ELF-1 (cell line): ENCODE results near the gene JARID2.

Experiments
- DNase-seq: peaks from one replicate; pipeline ENCODE4 v3.0.0-alpha.2; 2016; ENCODE audit warnings: low read depth, low spot score

The JARID2 gene

DNA sequence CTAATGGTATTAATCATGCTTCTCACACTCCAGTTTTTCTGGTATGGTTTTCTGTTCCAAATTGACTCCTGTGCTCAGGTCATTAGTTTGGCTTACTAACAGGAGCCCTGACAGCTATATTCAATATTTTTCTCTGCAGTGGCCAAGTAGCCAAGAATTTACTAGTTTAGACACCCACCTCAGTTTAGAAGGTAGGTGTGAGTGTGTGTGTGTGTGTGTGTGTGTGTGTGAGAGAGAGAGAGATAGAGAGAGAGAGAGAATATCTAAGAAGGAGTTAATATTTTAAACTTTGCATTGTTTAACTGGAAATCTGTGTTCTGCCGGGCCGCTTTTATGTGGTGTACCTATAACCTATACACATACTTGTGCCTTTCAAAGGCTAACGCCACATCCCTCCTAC lies 18.5 kb downstream of the JARID2 start:
- DNase-seq = no peak

DNA sequence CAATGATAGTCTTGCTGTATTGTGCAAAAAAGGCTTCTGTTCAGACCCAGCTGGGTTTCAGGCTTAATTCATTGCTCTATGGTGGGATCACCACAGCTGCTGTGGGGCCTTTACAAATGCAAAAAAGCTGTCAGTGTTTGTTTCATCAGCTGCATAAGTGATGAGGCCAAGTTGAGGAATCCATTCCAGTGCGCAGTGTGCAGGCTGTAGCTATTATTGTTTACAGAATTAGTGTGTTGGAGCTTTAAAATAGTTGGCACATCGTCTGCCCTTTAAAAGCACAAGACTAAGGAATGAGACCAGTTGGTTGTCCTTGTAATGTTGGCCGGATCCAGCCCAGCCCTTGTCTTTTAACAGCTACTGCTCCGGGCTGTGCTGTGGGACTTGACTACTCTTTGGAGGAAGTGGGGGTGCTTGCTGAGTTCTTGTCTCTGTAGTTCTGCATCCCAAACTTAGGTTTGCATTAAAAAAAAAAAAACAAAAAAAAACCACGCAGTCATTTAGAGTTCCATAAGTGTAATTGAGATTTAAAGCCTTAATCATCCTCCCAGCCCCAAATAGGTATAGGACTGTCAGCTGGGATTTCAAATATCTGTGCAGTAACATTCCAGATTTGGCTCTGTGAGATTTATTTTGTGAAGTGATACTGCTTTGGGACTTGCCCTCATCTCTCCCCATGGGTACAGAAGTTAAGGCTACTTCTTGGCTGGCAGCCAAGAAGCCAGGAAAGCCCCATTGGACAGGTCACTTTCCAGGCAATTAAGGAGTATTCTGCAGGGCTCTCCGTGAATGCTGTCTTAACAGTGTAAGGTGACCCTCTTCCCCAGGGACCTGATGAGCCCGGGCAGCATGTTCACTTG lies 19.3 kb downstream of the JARID2 start:
- DNase-seq = no peak

DNA sequence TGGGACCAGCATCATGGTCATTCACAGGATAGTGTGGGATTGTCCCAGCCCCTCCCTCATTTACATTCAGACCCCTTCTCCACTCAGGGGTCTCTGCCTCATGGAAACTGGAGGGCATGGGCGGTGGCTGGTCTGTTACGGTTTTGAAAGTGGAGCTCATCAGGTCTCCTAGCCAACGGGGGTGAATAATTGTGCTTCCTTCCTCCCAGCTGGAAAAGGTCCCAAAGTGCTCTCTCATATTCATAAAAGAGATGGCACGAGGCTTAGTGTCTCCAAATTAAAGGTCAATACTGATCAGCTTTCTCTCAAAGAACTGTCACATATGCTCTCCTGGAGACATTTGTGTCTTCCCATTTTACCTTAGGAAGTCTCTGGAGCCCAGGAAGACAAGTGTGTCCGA lies 19.9 kb downstream of the JARID2 start:
- DNase-seq = no peak

DNA sequence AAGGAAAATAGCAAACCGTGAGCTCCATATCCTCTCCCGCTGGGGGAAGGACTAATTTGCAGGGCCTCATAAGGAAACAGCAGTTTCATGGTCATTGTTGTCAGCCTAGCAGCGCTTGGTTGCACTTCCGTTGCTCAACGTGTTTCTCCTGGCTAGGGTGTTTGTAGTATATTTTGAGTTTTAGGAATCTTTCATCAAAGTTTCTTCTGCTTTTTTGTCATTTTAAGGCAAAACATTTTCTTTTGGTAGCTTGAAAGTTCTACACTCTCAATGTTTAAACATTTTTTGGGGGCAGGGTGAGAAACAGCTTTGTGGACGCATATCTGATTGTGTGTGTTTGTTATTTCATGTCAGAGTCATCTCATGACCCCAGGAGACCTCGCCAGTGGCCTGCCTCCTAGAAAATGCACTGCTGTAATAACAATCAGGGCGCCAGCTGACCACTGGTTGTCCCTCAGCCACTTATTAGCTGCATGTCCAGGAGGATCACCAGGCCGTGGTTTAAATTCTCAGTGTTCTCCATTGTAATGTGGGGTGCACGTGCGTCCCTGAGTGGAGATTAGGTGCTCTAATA lies 20.6 kb downstream of the JARID2 start:
- DNase-seq = no peak

DNA sequence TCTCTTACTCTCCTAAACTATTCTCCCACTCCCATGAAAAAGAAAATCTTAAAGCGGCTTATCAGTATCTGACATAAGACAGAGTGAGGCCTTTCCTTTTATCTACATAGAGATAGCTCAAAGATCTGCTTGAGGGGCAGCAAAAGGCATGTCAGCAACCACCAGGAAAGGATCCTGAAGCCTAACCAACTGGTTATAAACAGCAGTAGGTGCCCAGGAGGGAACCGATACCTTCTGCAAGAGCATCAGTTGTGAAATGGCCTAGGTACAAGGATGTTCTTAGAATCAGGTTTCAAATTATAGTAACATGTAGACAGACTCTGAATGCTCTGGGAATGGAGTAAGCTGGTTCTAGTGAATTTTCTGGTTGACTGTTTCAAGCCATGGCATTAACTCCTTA lies 21.4 kb downstream of the JARID2 start:
- DNase-seq = no peak

DNA sequence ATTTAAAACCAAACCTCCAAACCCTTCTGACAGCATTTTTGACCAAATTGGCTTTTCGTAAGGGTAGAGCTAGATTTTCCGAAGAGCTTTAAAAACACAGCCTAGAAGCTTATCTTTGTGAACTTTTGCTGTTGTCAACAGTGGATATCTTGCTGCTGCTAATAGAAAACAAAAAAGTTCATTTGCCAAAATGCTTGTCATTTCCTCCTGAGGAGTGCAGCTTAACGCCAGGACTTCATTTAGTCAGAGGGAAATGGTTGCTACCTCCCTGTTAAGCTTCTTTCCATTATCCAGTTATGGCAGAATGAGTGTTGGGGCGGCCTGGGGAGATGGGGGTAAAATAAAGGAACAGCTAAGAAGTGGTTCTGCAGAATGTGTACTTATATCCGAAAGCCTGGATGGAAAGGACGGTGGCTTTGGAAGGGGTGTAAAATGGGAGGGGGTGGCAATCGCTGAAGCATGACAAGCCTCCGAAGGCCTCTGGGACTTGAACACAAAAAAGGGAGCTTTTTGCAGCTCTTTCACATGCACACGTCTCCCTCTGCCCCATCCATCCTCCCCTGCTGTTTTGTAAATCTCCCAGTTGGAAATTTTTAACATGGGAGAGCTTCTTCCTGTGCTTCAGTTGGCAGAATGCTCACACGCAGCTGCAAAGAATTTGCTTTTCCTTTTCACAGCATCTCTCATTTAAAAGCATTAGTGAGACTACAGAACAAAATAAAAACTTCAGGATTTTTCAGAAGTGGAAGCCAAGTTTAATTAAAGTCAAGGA lies 22.5 kb downstream of the JARID2 start:
- no peak for DNase-seq

DNA sequence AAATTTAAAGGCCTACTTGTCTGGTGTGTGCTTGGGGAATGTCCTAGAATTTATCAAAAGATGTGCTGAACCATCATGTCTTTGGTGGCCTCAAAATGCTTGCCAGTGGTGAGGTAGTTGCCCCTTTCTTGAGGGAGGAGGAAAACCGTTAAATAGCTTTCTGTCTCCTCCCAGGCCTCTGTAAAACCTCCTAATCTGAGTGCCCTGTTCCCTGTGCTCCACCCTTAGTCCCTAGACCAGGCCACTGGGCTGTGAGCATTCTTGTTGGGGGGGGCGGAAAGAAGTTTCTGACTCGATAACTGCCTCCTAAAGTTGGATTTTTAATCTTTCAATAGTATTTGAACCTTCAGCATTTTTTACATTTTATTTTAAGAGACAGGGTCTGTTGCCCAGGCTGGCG lies 23.1 kb downstream of the JARID2 start:
- no peak for DNase-seq

DNA sequence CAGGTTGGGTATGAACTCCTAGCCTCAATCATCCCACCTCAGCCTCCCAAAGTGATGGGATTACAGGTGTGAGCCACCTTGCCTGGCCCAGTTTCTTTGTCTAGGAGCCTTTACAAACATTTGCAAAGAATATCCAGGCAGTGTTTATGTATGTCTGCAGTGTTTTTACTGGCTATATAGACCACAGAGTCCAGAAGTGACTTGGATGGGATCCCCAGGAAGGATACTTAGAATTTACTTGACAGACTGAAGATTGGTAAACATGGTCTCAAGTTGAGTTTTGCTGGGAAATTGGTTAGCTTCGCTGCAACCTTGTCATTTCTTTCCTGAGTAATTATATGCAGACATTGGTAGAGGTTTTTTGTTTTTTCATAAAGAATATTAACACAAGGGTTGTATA lies 23.8 kb downstream of the JARID2 start:
- DNase-seq = no peak

DNA sequence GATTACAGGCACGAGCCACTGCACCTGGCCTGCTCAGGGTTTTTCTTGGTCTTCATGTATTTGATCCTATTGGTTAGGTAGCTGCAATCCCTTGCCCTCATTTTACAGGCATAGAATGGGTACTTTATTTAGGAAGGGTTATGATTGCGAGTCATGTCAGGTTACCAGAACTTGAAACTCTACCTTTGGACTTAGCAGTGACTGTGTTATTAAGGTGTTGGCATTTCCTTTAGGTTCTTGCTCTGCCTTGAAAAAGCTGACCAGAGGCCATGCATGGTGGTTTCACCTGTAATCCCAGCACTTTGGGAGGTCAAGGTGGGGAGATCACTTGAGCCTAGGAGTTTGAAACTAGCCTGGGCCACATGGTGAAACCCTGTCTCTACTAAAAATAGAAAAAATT lies 24.5 kb downstream of the JARID2 start:
- DNase-seq = no peak

DNA sequence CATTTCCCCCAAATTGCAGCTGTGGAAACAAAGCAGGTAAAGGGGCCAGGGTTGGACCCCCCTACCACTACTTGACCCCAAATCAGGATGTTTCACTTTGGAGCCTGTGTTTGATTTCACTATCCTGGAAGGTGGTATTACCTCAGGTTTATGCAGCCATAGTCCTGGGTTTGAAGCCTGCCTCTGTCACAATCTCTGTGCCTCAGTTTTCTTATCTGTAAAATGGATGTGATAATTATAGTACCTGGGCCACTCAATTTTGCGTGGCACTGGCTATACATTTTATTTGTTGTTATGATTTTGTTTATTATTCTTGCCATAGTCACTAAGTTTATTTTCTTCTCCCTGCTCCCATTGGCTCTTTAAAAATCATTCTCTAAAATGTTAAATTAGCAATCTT lies 26.7 kb downstream of the JARID2 start:
- no peak for DNase-seq

DNA sequence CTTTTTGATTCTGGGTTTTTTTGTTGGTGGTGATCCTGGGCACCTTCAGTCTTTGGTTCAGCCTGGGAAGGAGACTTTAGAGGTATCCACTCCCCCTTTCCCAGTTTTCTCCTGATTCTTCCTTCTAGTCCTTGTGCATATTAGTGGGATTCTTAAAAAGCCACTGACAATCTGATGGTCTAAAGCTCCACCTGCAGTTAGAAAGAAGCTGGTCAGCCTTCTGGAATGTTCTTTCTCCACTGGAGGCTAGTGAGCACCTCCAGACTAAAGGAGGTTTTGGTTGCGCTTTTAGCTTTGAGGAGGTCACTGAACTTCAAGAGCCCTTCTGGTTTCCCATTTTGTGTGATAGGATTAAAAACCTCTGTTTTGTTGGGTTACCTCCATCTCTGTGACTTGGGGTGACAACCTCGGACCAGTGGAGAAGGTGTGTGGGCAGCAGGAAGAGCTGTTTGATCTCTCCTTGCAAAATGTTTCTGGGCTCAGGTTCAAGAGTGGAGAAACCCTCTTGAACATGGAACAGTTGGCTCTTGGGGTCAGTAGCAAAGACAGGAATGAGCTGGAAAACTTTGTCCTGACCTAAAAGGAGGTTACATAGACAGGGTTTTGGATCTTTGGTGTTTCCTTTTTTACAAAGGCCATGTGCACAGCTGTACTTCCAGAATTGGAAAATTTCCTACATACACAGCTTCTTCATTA lies 29.0 kb downstream of the JARID2 start:
- no peak for DNase-seq

DNA sequence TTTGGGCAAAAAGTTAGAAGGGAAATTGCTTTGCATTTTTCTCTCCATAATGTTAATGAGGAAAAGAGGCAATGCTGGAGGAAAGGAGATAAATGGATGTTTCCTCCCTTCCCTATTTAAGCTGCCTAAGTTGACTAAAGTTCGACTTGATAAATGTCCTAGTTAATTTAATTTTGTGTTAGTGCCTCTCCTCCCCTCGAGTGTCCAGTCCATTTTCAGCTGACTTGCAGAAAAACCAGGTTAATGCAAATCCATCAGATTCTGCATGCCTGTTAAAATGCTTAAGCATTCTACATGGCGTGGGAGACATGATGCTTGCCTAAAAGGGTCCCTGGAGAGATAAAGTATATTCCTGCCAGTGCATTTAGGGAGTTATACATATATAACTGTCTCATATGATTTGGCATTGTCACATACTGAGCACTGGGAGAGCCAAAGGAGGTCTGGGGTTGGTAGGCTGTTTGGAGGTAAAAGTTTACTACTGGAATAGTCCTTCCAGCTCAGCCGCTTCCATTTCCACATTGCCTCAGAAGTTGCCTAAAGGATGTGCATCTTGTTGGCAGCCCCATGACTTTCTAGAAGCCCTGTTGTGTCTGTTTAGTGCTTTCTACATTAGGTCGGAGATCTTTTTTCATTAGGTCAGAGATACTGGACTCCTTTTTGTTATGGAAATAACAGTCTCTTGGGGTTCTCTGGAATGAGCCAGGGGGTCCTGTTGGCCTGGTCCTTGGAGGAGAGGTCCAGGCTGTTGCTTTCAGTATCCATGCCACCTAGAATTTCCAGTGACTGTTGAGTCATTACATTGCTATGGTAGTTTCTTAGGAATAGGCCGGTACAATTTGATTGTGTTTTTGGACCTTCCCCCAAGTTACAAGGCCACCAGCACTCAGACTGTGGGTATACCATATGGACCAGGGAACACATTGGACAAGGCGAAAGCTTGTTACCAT lies 30.4 kb downstream of the JARID2 start:
- DNase-seq = no peak

DNA sequence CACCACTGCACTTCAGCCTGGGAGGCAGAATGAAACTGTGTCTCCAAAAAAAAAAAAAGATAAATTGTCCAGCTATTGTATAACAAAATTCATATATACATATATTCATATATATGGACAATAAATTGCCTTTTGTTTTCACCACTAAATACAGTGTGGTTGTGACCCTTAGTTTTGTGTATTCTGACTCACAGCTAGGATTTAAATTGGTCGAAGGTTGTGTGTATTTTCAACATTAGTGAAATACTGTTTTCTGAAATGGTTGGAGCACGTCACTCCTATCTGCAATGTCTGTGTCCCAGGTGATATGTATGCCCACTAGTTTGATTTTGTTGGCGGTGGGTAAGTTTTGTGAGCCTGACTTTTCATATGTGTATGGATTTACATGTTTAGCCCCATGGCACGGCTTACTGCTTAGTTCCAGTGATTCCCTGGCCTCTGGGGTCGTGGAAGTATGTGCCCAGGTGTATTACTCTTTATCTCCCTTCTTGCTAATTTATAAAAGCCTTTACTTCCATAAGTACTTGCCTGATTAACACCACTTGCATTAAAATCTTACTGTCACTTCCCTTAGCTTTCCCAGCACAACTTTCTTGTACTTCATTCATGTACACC lies 33.3 kb downstream of the JARID2 start:
- DNase-seq = no peak

DNA sequence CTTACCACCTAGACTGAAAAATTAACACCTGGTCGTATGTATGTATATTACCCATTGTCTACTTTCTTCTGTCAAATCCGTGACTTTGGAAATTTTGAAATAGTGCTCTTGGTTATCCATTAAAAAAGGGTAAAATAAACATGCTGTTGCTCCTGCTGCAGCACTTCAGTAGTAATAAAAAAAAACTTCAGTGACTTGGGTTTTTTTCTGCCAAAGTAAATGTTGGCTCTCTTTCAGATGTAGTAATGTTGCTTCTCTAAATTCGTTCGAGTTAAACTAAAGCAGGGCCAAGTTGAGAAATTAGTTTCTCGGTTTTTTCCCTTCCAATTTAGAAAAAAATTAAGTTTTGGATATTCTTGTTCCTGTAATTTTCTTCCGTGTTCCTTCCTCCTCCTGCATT lies 34.2 kb downstream of the JARID2 start:
- DNase-seq = no peak

DNA sequence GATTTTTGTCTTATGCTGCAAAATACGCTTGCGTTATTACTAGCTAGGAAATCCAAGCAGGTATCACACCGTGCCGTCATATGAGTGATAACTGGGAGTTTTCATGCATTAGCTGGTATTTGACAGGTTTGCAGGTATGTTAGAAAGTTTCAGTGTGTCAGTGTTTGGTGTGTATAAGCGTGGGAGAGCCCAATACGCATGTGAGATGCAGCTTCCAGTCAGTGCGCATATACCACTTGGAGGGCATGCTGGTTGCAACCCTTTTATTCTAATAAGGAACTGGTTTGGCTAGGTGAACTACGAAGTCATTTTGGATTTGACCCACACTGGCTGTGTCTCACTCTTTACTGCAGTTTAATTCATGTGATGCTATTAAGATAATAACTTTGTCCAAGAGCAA lies 35.1 kb downstream of the JARID2 start:
- no peak for DNase-seq

DNA sequence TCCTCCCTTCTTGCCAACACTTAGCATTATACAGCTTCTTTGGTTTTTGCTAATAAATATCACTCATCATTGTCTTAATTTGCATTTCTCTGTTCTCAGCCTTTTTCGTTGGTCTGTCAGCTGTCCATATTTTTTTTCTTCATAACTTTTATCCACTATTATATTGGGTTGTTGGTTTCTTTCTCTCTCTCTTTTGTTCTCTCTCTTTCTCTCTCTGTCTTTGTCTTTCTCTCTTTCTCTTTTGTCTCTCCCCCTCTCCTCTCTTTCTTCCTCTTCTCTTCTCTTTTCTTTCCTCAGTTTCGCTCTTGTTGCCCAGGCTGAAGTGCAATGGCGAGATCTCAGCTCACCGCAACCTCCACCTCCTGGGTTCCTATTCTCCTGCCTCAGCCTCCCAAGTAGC lies 36.5 kb downstream of the JARID2 start:
- DNase-seq = no peak

DNA sequence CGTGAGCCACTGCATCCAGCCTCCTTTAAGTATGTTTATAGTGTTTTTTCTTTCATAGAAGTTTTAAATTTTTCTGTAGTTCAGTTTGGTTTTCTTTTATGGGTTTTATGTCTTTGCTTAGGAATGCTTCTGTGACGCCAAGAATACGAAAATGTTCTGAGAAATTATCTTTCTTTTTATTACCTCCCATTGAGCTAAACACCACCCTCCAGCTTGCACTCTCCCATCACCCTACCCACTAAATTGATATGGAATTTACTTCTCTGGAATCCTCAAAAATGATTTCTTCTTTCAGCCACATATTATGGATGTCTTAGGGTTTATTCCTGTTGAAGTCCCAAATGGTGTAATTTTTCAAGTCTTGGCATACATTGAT lies 38.1 kb downstream of the JARID2 start:
- DNase-seq = no peak

DNA sequence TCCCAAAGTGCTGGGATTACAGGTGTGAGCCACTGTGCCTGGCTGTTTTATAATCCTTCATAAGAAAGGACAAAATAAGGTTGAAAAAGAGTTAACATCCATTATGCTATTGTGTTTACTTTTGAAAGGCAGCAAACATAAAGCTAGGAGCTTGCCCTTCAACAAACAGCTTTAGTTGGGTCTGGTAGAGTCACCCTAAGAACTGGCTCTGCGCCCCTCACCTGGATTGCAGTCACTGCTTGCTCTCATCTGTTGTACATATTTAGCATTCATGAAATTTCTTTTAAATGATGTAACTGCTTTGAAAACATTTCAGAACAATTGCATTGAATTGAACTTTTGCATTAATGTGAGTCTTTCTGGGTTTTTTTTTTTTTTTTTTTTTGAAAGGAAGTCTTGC lies 38.9 kb downstream of the JARID2 start:
- DNase-seq = no peak

DNA sequence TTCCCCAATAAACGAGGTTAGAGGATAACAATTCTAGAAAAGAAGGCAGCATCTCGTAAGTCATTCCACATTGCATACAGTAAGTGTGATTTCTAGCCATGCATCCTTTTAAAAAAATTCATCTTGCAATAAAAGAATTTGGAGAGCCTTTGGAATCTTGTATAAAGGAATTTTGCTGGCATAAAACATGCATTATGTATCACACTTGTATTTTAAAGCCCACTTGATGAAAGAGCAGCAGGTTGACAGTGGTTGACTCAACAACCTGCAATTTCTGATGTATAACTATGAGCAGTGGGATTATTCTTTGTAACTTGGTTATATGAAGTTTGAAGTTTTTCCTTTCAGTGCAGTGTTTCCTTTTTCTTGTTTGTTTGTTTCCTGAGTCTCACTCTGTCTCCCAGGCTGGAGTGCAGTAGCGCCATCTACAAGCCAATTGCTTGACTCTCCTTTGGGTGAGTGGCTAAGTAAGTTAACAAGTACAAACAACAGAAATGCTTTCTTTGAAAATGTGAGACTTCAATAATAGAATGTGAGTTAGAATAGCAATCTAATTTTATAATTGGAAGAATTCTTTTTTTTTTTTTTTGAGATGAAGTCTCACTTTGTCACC lies 39.9 kb downstream of the JARID2 start:
- DNase-seq = no peak

DNA sequence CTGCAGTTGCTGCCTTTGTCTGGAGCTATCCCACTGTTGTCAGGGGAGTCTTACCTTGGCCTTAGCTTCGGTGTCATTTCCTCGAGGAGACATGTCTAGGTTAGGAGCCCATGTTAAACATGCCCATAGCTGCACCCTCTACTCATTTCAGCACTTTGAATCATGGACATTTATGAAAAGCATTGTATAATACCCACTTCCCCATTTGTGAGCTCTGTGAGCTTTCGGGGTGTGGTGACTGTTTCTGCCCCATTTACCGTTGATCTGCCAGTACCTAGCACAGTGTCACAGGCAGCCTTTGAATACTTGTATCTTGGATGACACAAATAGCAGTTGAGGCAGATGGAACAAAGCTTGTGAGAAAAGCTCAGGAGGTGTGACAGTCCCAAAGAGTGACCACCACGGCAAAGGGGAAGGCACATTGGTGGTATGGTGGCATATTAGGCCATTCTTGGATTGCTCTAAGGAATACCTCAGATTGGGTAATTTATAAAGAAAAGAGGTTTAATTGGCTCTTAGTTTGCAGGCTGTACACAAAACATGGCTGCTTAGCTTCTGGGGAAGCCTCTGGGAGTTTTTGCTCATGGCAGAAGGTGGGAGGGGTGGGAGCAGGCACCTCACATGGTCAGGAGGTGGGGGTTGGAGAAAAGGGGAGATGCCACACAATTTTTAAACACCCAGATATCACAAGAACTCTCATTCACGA lies 42.0 kb downstream of the JARID2 start:
- no peak for DNase-seq
